ELF-1 (cell line): Measurements from ENCODE around the gene INAFM2.

Source experiments
- DNase-seq: peaks from one replicate; pipeline ENCODE4 v3.0.0-alpha.2; 2016; ENCODE audit warnings: low read depth, low spot score

Gene INAFM2

GRCh38 chr15:40342416-40343320 lies 19.2 kb downstream of the INAFM2 start:
- no peak for DNase-seq

- DNase-seq, result no peak
These were observed 20.0 kb downstream of the INAFM2 start for GRCh38 chr15:40343512-40343911.

- DNase-seq, result no peak
These were observed 20.7 kb downstream of the INAFM2 start for GRCh38 chr15:40344217-40344616.

- no peak for DNase-seq
These were observed 21.2 kb downstream of the INAFM2 start for GRCh38 chr15:40344631-40345120.

GRCh38 chr15:40345225-40345866 lies 21.9 kb downstream of the INAFM2 start:
- DNase-seq, result no peak

GRCh38 chr15:40345867-40346578 lies 22.5 kb downstream of the INAFM2 start:
- DNase-seq, result no peak

GRCh38 chr15:40346579-40347558 lies 23.4 kb downstream of the INAFM2 start:
- DNase-seq, result no peak

GRCh38 chr15:40347559-40348473 lies 24.3 kb downstream of the INAFM2 start:
- no peak for DNase-seq

- no peak for DNase-seq
These were observed 25.0 kb downstream of the INAFM2 start for GRCh38 chr15:40348474-40348870.

GRCh38 chr15:40349163-40349562 lies 25.7 kb downstream of the INAFM2 start:
- DNase-seq, result no peak

GRCh38 chr15:40352281-40352901 lies 28.9 kb downstream of the INAFM2 start:
- no peak for DNase-seq

- no peak for DNase-seq
These were observed 30.2 kb downstream of the INAFM2 start for GRCh38 chr15:40353697-40354096.

GRCh38 chr15:40354408-40355171 lies 31.1 kb downstream of the INAFM2 start:
- peak; percentile 76 for DNase-seq

GRCh38 chr15:40355976-40356585 lies 32.6 kb downstream of the INAFM2 start:
- DNase-seq, result no peak

GRCh38 chr15:40357246-40357645 lies 33.8 kb downstream of the INAFM2 start:
- no peak for DNase-seq

- DNase-seq, result peak; percentile 88
These were observed 34.4 kb downstream of the INAFM2 start, which contains the start of gene DISP2 for GRCh38 chr15:40357723-40358470. Gene DISP2, plus strand, starts transcription at chr15:40358219. Its CDS starts 103 bp downstream, at chr15:40358322.
